SK-N-SH (cell line): ENCODE data around the gene AHCYL2. TPM values are rescaled to one million over a fixed set of nuclear protein-coding genes. Genes with fewer than 3 reads are reported as not detected.

Source experiments
- CTCF ChIA-PET: fragments of 300-600, 350-600 bp; formaldehyde crosslinking; extraction: SDS; loops from one replicate; lab custom pipeline; 2021; lab: Yijun Ruan, JAX
- POLR2A ChIA-PET: fragments of 350-600 bp; sonication (Branson Sonifier 250); formaldehyde crosslinking; extraction: SDS; loops from one replicate; lab custom pipeline; 2020; ENCODE audit warnings: antibody characterized with exemption, inconsistent platforms; lab: Yijun Ruan, JAX
- DNase-seq: peaks from one replicate; pipeline ENCODE4 v3.0.0; 2012
- H2AFZ ChIP-seq: fragments of 200-600 bp; sonication (generic); 2 replicates; pipeline ENCODE4 v1.8.1; 2016; ENCODE audit warnings: antibody characterized with exemption, mild to moderate bottlenecking, low read depth
- H3F3A ChIP-seq: fragments of 200-600 bp; sonication (generic); replicated peaks from 2 replicates; pipeline ENCODE3; 2016; ENCODE audit warnings: antibody characterized with exemption, mild to moderate bottlenecking; ENCODE audit not compliant: insufficient read depth
- H3K27ac ChIP-seq, 2 experiments: fragments of 200-500 bp in 1 of 2; fragments of 200-600 bp in 1 of 2; sonication (Bioruptor generic) in 1 of 2; sonication (generic), shearing (Covaris generic) in 1 of 2; 2 replicates each; pipeline versions ENCODE4 v1.5.1 to v1.6.1; 2014 to 2016; ENCODE audit warnings: low read depth in 2 of 2, inconsistent platforms in 1 of 2, low read length in 1 of 2, mild to moderate bottlenecking in 1 of 2, mixed read lengths in 1 of 2
- H3K27me3 ChIP-seq: fragments of 200-600 bp; sonication (generic), shearing (Covaris generic); 2 replicates; pipeline ENCODE4 v1.6.1; 2016; ENCODE audit warnings: mixed run types; ENCODE audit not compliant: insufficient read depth
- H3K36me3 ChIP-seq, 2 experiments: fragments of 200-500 bp in 1 of 2; fragments of 200-600 bp in 1 of 2; sonication (Bioruptor generic) in 1 of 2; sonication (generic) in 1 of 2; replicated peaks in 1 of 2; 2 replicates each; pipeline versions ENCODE3 to v1.5.1; 2014 to 2016; ENCODE audit warnings: low read length in 1 of 2, mild to moderate bottlenecking in 1 of 2; ENCODE audit not compliant: insufficient read depth in 2 of 2, control insufficient read depth in 1 of 2
- H3K4me1 ChIP-seq, 2 experiments: fragments of 200-500 bp in 1 of 2; fragments of 200-600 bp in 1 of 2; sonication (Bioruptor generic) in 1 of 2; sonication (generic), shearing (Covaris generic) in 1 of 2; 2 replicates each; pipeline versions ENCODE4 v1.5.1 to v1.6.1; 2014 to 2016; ENCODE audit warnings: low read depth in 1 of 2, low read length in 1 of 2, mixed run types in 1 of 2; ENCODE audit not compliant: insufficient read depth in 2 of 2, control insufficient read depth in 1 of 2
- H3K4me2 ChIP-seq: fragments of 200-600 bp; sonication (generic), shearing (Covaris generic); 2 replicates; pipeline ENCODE4 v1.6.1; 2017; ENCODE audit warnings: mixed run types
- H3K4me3 ChIP-seq, 2 experiments: fragments of 200-500 bp in 1 of 2; fragments of 200-600 bp in 1 of 2; sonication (Bioruptor generic) in 1 of 2; sonication (generic), shearing (Covaris generic) in 1 of 2; 2 replicates each; pipeline versions ENCODE4 v1.5.1 to v1.8.1; 2014 to 2016; ENCODE audit warnings: low read depth in 2 of 2, inconsistent platforms in 1 of 2, low read length in 1 of 2, mild to moderate bottlenecking in 1 of 2, mixed read lengths in 1 of 2, moderate library complexity in 1 of 2
- H3K79me2 ChIP-seq: fragments of 200-600 bp; sonication (generic); 2 replicates; pipeline ENCODE4 v1.8.1; 2017; ENCODE audit warnings: mild to moderate bottlenecking; ENCODE audit not compliant: insufficient read depth
- H3K9ac ChIP-seq: fragments of 200-600 bp; sonication (generic); 2 replicates; pipeline ENCODE4 v1.6.1; 2017; ENCODE audit warnings: mixed run types
- H3K9me2 ChIP-seq: fragments of 200-600 bp; sonication (generic); 2 replicates; pipeline ENCODE4 v1.6.1; 2017; ENCODE audit warnings: mixed run types
- H3K9me3 ChIP-seq: fragments of 200-600 bp; sonication (generic); 2 replicates; pipeline ENCODE4 v1.6.1; 2017; ENCODE audit warnings: mixed run types, mild to moderate bottlenecking, moderate library complexity
- H4K20me1 ChIP-seq: fragments of 200-600 bp; sonication (generic); 2 replicates; pipeline ENCODE4 v1.6.1; 2017; ENCODE audit warnings: mild to moderate bottlenecking, mixed run types; ENCODE audit not compliant: insufficient read depth
- CHD2 ChIP-seq: fragments of 150-350 bp; IDR thresholded peaks from 2 replicates; pipeline ENCODE4 v1.6.1; 2018; ENCODE audit warnings: low read length; ENCODE audit not compliant: partially characterized antibody
- CTCF ChIP-seq: fragments of 200-600 bp; sonication (generic); IDR thresholded peaks from 2 replicates; pipeline ENCODE4 v1.6.1; 2017; ENCODE audit warnings: antibody characterized with exemption, mild to moderate bottlenecking, moderate library complexity
- ELF1 ChIP-seq: IDR thresholded peaks from 2 replicates; pipeline ENCODE4 v1.4.0; 2012
- EP300 ChIP-seq, 2 experiments: IDR thresholded peaks; 2 replicates each; pipeline versions ENCODE4 v1.4.0 to v1.6.1; 2012; ENCODE audit warnings: borderline replicate concordance in 1 of 2, low read depth in 1 of 2, low read length in 1 of 2
- FOXM1 ChIP-seq: IDR thresholded peaks from 2 replicates; pipeline ENCODE4 v1.4.0; 2012; ENCODE audit warnings: low read depth, mild to moderate bottlenecking
- GABPA ChIP-seq: IDR thresholded peaks from 2 replicates; pipeline ENCODE4 v1.4.0; 2012; ENCODE audit warnings: low read depth, mild to moderate bottlenecking
- GATA2 ChIP-seq: sonication (generic); formaldehyde crosslinking; IDR thresholded peaks from 2 replicates; pipeline ENCODE4 v1.5.0; 2020; ENCODE audit warnings: mild to moderate bottlenecking, missing genetic modification reagents
- IRF3 ChIP-seq: fragments of 150-350 bp; IDR thresholded peaks from 2 replicates; pipeline ENCODE4 v1.6.1; 2016; ENCODE audit warnings: mild to moderate bottlenecking, low read depth, low read length
- JUND ChIP-seq: IDR thresholded peaks from 2 replicates; pipeline ENCODE4 v1.4.0; 2012
- MAX ChIP-seq: IDR thresholded peaks from 2 replicates; pipeline ENCODE4 v1.4.0; 2012; ENCODE audit warnings: low read depth
- MEF2A ChIP-seq: IDR thresholded peaks from 2 replicates; pipeline ENCODE4 v1.4.0; 2012; ENCODE audit warnings: low read depth, borderline replicate concordance
- NRF1 ChIP-seq: IDR thresholded peaks from 2 replicates; pipeline ENCODE4 v1.6.1; 2012; ENCODE audit warnings: low read depth, mild to moderate bottlenecking, low read length
- PBX3 ChIP-seq: IDR thresholded peaks from 2 replicates; pipeline ENCODE4; 2012
- POLR2AphosphoS5 ChIP-seq: IDR thresholded peaks from 2 replicates; pipeline ENCODE4 v1.6.1; 2012; ENCODE audit warnings: low read depth, low read length
- RAD21 ChIP-seq: IDR thresholded peaks from 2 replicates; pipeline ENCODE4 v1.6.1; 2012; ENCODE audit warnings: mild to moderate bottlenecking, low read length
- REST ChIP-seq: IDR thresholded peaks from 2 replicates; pipeline ENCODE4 v1.6.1; 2012; ENCODE audit warnings: mild to moderate bottlenecking, low read depth, low read length, moderate library complexity
- RXRA ChIP-seq: IDR thresholded peaks from 2 replicates; pipeline ENCODE4 v1.4.0; 2012; ENCODE audit warnings: low read depth, mild to moderate bottlenecking, borderline replicate concordance
- TAF1 ChIP-seq: IDR thresholded peaks from 2 replicates; pipeline ENCODE4 v1.6.1; 2012; ENCODE audit warnings: low read depth, mild to moderate bottlenecking, low read length, moderate library complexity, borderline replicate concordance
- TEAD4 ChIP-seq: IDR thresholded peaks from 2 replicates; pipeline ENCODE4 v1.4.0; 2012; ENCODE audit warnings: mild to moderate bottlenecking, borderline replicate concordance; ENCODE audit not compliant: insufficient read depth
- USF1 ChIP-seq: IDR thresholded peaks from 2 replicates; pipeline ENCODE4 v1.4.0; 2012; ENCODE audit warnings: low read depth, borderline replicate concordance
- ZBTB33 ChIP-seq: IDR thresholded peaks from 2 replicates; pipeline ENCODE4 v1.4.0; 2012; ENCODE audit warnings: low read depth, borderline replicate concordance
- WGBS: methylation state at CpG from one replicate; pipeline ENCODE4 v1.1.6; 2017; ENCODE audit warnings: low lambda C conversion rate; 5-methylcytosine and 5-hydroxymethylcytosine counted together
- polyA plus RNA-seq, 3 experiments: library from polyadenylated mRNA; depleted of rRNA; stranded (reverse); fragments of >200 nt; gene quantifications; 2 replicates each; pipeline ENCODE4 v1.2.3, GENCODE V29; 2012

The AHCYL2 gene
- polyA plus RNA-seq, 1 of the 3 experiments (the other 2 are of a cell fraction): 20.4 TPM

- peak; percentile 57 for DNase-seq
- Histone ChIP-seq H3K79me2 (no peaks in the 10 kb centered on the region), H3K9me2 (no peaks in the 10 kb centered on the region), H3K27ac (no peak overlapping the region), H3K4me2 (no peak overlapping the region), H3K9me3 (no peaks in the 10 kb centered on the region), H4K20me1 (no peaks in the 10 kb centered on the region), H3K36me3 (peaks cover 0 to 9% of the 10 kb centered on the region in 2 experiments), H3K4me1 (no peaks in the 10 kb centered on the region), H3K27me3 (no peaks in the 10 kb centered on the region), H3K4me3 (no peak overlapping the region), H3F3A (no peaks in the 10 kb centered on the region), H3K9ac (no peak overlapping the region), H2AFZ (peak overlapping the region; percentile 75; the same call in 1 of the 2 replicates)
- WGBS: 65% methylated on average over 5 of the region's 5 CpGs
- CTCF ChIA-PET: interaction anchor here (0.6 to 6.9 kb wide), 24 partner anchors 8 to 139 kb away, joined by 3 to 91 read pairs (median 4); no protein-coding TSS in a partner anchor
- POLR2A ChIA-PET: no interaction called here
- no peak for TF ChIP-seq ELF1
- no peak for TF ChIP-seq USF1
- no peak for TF ChIP-seq TEAD4
- TF ChIP-seq ZBTB33: no peak
- peak in 1 of 2 experiments; percentile 48; a peak in 1 of 4 replicates for TF ChIP-seq EP300 (IDR thresholded peaks at IDR 0.05; ENCODE audit: borderline replicate concordance in 1 of 2, low read depth in 1 of 2, low read length in 1 of 2)
- peak; percentile 81 for TF ChIP-seq RAD21
- TF ChIP-seq TAF1: no peak
- TF ChIP-seq REST: no peak
- TF ChIP-seq POLR2AphosphoS5: no peak
- TF ChIP-seq FOXM1: no peak
- no peak for TF ChIP-seq IRF3
- peak; percentile 64; the same call in 1 of the 2 replicates for TF ChIP-seq MAX
- TF ChIP-seq CTCF: peak; percentile 71
- TF ChIP-seq CHD2: peak; percentile 12
- TF ChIP-seq GABPA: no peak
- no peak for TF ChIP-seq GATA2 (CRISPR knock-in tag)
- TF ChIP-seq PBX3: no peak
- TF ChIP-seq JUND: no peak
- TF ChIP-seq MEF2A: no peak
- no peak for TF ChIP-seq NRF1
- no peak for TF ChIP-seq RXRA
Measured at GRCh38 chr7:129271500-129272355, 46.9 kb downstream of the AHCYL2 start.
